ENCODE data around the gene HYDIN.
"Not testable (repeated sequence)": the region's sequence is repeated elsewhere in the genome, so short reads cannot be mapped to it uniquely, and the experiment has no call there.

DNA sequence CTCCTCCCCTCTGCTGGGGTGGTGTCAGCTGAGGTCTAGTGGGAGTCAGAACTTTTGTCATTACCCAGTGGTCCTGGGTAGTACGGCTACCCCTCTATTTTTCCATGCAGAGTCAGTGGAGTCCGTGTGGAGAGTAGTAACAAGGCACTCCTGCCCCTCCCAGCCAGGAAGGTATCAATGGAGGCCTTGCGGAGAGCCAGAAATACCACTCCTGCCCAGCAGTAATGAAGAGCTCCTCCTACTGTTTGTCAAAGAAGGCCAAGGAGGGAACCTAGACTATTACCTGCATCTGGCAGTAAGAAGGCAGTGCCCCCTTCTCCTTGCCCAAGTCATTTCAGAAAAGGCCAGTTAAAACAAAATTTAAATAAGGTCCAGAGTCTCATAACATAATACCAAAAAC is 262.2 kb downstream of the HYDIN start:
- TF ChIP-seq, protein P1, sequence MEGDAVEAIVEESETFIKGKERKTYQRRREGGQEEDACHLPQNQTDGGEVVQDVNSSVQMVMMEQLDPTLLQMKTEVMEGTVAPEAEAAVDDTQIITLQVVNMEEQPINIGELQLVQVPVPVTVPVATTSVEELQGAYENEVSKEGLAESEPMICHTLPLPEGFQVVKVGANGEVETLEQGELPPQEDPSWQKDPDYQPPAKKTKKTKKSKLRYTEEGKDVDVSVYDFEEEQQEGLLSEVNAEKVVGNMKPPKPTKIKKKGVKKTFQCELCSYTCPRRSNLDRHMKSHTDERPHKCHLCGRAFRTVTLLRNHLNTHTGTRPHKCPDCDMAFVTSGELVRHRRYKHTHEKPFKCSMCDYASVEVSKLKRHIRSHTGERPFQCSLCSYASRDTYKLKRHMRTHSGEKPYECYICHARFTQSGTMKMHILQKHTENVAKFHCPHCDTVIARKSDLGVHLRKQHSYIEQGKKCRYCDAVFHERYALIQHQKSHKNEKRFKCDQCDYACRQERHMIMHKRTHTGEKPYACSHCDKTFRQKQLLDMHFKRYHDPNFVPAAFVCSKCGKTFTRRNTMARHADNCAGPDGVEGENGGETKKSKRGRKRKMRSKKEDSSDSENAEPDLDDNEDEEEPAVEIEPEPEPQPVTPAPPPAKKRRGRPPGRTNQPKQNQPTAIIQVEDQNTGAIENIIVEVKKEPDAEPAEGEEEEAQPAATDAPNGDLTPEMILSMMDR (conservative IDR thresholded peaks at IDR 0.05), result not testable (repeated sequence)
- not testable (repeated sequence) for TF ChIP-seq ZFX (IDR thresholded peaks at IDR 0.05)
